Upper lobe of left lung (tissue), 4 donors: ENCODE data around the gene NFATC2IP.

Source experiments
- EP300 ChIP-seq, 4 donors: sonication (generic); formaldehyde crosslinking; IDR thresholded peaks; one replicate each; pipeline ENCODE4 v1.5.1; 2017; ENCODE audit warnings: antibody characterized with exemption in 4 of 4, control low read depth in 2 of 4
- POLR2A ChIP-seq, 4 donors: fragments of 450-650 bp; IDR thresholded peaks; one replicate each; pipeline ENCODE4 v1.5.1; 2016 to 2017; ENCODE audit warnings: antibody characterized with exemption in 4 of 4, mild to moderate bottlenecking in 2 of 4
- POLR2AphosphoS5 ChIP-seq, 2 donors: sonication (generic); formaldehyde crosslinking; IDR thresholded peaks; one replicate each; pipeline ENCODE4 v1.5.1; 2017; ENCODE audit warnings: antibody characterized with exemption in 2 of 2
- TF ChIP-seq, protein P1 (sequence below), 6 experiments: fragments of 450-650 bp in 4 of 6; fragments of 200-600 bp in 2 of 6; sonication (generic) in 2 of 6; IDR thresholded peaks; one replicate each; pipeline ENCODE4 v1.5.1; 2016 to 2019; ENCODE audit warnings: antibody characterized with exemption in 6 of 6

DNA sequence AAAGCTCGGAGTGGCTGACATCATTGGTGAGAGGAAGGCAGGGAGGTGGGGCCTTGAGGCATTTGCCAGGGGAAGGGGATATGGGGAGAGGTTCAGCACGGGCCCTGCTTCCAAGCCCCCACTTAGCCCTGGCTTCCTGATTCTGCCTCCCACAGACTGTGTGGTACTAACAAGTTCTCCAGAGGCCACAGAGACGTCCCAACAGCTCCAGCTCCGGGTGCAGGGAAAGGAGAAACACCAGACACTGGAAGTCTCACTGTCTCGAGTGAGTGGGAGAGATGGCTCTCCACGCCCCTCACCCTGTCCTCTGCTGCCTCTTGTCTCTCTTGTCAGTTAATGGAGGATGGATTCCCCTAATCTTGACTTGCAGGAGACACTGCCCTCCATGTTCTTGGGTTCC is 8.1 kb downstream of the NFATC2IP start:
- TF ChIP-seq, protein P1, sequence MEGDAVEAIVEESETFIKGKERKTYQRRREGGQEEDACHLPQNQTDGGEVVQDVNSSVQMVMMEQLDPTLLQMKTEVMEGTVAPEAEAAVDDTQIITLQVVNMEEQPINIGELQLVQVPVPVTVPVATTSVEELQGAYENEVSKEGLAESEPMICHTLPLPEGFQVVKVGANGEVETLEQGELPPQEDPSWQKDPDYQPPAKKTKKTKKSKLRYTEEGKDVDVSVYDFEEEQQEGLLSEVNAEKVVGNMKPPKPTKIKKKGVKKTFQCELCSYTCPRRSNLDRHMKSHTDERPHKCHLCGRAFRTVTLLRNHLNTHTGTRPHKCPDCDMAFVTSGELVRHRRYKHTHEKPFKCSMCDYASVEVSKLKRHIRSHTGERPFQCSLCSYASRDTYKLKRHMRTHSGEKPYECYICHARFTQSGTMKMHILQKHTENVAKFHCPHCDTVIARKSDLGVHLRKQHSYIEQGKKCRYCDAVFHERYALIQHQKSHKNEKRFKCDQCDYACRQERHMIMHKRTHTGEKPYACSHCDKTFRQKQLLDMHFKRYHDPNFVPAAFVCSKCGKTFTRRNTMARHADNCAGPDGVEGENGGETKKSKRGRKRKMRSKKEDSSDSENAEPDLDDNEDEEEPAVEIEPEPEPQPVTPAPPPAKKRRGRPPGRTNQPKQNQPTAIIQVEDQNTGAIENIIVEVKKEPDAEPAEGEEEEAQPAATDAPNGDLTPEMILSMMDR (IDR thresholded peaks at IDR 0.05): no peak
- TF ChIP-seq POLR2A (IDR thresholded peaks at IDR 0.05) (no peak), POLR2AphosphoS5 (IDR thresholded peaks at IDR 0.05) (no peak), EP300 (IDR thresholded peaks at IDR 0.05) (no peak)
